ENCODE data around the gene ZNRF2. TPM values are rescaled to one million over a fixed set of nuclear protein-coding genes. Genes with fewer than 3 reads are reported as not detected.

The ZNRF2 gene
- 4.9 and 11.4 TPM in 2 replicates for total RNA-seq

GRCh38 chr7:30284298-30285066 is at the start of gene ZNRF2:
TSS of gene ZNRF2 (plus strand) at chr7:30284597. CDS start at chr7:30285358, 761 bp downstream.

Other genes starting within 250 kb of the ZNRF2 start
- gene MTURN, start 149.6 kb upstream of the ZNRF2 start, total RNA-seq = 2.1 and 5.5 TPM in 2 replicates
- 17.9 and 19.2 TPM in 2 replicates for gene NOD1, start 194.2 kb downstream of the ZNRF2 start, total RNA-seq
- 40.3 and 40.6 TPM in 2 replicates for gene GGCT, start 220.2 kb downstream of the ZNRF2 start, total RNA-seq